ENCODE measurements around the gene HBQ1. TPM values are rescaled to one million over a fixed set of nuclear protein-coding genes. Genes with fewer than 3 reads are reported as not detected.
"Not testable (repeated sequence)": the region's sequence is repeated elsewhere in the genome, so short reads cannot be mapped to it uniquely, and the experiment has no call there.

HBQ1 gene
- total RNA-seq, 1 experiment from 2014 or later: 7.0 TPM

DNA sequence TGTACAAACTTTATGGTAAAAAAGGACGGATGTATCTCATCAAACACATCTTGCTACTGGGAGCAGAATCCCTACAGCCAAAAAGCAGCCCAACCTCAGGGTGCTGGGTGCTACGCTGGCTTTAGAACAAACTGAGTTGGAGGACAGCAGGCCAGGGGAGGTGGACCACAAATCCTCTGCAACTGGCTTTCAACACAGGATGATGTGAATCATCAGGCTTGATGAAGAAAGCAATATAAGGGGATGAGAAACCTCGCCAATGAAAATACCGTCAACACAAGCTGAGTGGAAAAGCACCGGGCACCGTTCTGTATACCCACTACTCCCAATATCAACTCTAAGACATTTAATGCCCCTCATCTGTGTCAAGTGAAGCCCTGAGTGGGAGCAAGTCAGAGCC, 14.3 kb downstream of the HBQ1 start:
- intact Hi-C loops (cut with micrococcal nuclease; ENCODE audit: unreplicated experiment): no loop called here
- Histone ChIP-seq H3K4me1 (no peaks in the 10 kb centered on the region), H3K27me3 (replicated peaks; ENCODE audit: control insufficient read depth, insufficient read depth, low read length) (no peaks in the 10 kb centered on the region), H3K9me3 (no peaks in the 10 kb centered on the region), H3K4me3 (ENCODE audit: low read depth, low read length) (no peak overlapping the region), H3K36me3 (ENCODE audit: control insufficient read depth, insufficient read depth, low read length) (peaks cover 2% of the 10 kb centered on the region)
- H3K36me3 Mint-ChIP-seq (ENCODE audit: insufficient read depth, unreplicated experiment): peaks cover 96% of the 10 kb centered on the region
- no peaks in the 10 kb centered on the region for H3K27me3 Mint-ChIP-seq (ENCODE audit: insufficient read depth, unreplicated experiment)
- no peak overlapping the region for H3K4me3 Mint-ChIP-seq (ENCODE audit: unreplicated experiment)
- no peak for DNase-seq
- H3K9me3 Mint-ChIP-seq (ENCODE audit: unreplicated experiment): no peaks in the 10 kb centered on the region
- H3K4me1 Mint-ChIP-seq (ENCODE audit: low read depth, unreplicated experiment): no peaks in the 10 kb centered on the region
- no TSS peak for BruUV-seq (replicated peaks)
- CTCF ChIA-PET: no interaction called here
- no peak overlapping the region for H3K27ac Mint-ChIP-seq (ENCODE audit: unreplicated experiment)
- POLR2A ChIA-PET: no interaction called here
- TF ChIP-seq, protein P1, sequence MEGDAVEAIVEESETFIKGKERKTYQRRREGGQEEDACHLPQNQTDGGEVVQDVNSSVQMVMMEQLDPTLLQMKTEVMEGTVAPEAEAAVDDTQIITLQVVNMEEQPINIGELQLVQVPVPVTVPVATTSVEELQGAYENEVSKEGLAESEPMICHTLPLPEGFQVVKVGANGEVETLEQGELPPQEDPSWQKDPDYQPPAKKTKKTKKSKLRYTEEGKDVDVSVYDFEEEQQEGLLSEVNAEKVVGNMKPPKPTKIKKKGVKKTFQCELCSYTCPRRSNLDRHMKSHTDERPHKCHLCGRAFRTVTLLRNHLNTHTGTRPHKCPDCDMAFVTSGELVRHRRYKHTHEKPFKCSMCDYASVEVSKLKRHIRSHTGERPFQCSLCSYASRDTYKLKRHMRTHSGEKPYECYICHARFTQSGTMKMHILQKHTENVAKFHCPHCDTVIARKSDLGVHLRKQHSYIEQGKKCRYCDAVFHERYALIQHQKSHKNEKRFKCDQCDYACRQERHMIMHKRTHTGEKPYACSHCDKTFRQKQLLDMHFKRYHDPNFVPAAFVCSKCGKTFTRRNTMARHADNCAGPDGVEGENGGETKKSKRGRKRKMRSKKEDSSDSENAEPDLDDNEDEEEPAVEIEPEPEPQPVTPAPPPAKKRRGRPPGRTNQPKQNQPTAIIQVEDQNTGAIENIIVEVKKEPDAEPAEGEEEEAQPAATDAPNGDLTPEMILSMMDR (IDR thresholded peaks at IDR 0.05; ENCODE audit: insufficient read depth in 1 of 2, low read depth in 1 of 2, low read length in 1 of 2, severe bottlenecking in 1 of 2, unreplicated experiment in 1 of 2): no peak

DNA sequence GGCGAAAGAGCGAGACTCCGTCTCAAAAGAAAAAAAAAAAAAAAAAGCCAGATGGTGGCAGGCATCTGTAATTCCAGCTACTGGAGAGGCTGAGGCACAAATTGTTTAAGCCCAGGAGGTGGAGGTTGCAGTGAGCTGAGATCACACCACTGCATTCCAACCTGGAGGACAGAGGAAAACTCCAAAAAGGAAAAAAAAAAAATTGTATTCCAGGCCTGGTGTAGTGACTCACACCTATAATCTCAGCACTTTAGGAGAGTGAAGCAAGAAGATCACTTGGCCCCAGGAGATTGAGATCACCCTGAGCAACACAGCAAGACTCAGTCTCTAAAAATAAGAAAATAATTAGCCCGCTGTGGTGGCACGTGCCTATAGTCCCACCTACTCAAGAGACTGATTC, 20.1 kb downstream of the HBQ1 start:
- TF ChIP-seq, protein P1 (IDR thresholded peaks at IDR 0.05; ENCODE audit: insufficient read depth in 1 of 2, low read depth in 1 of 2, low read length in 1 of 2, severe bottlenecking in 1 of 2, unreplicated experiment in 1 of 2): no peak
- no peaks in the 10 kb centered on the region; the same call in 1 of the 2 replicates for H3K36me3 ChIP-seq (ENCODE audit: control insufficient read depth, insufficient read depth, low read length)
- ChIA-PET POLR2A (no interaction called here), CTCF (interaction anchor here (0.7 kb wide), 1 partner anchor 166 kb away, joined by 3 read pairs; no protein-coding TSS in a partner anchor)
- H3K4me3 ChIP-seq (ENCODE audit: low read depth, low read length): no peak overlapping the region
- H3K27me3 ChIP-seq (replicated peaks; ENCODE audit: control insufficient read depth, insufficient read depth, low read length): no peaks in the 10 kb centered on the region
- DNase-seq: no peak
- no peaks in the 10 kb centered on the region for H3K9me3 ChIP-seq
- no peak overlapping the region for H3K27ac Mint-ChIP-seq (ENCODE audit: unreplicated experiment)
- H3K27me3 Mint-ChIP-seq (ENCODE audit: insufficient read depth, unreplicated experiment): no peaks in the 10 kb centered on the region
- H3K4me1 Mint-ChIP-seq (ENCODE audit: low read depth, unreplicated experiment): no peaks in the 10 kb centered on the region
- intact Hi-C loops (cut with micrococcal nuclease; ENCODE audit: unreplicated experiment): no loop called here
- H3K36me3 Mint-ChIP-seq (ENCODE audit: insufficient read depth, unreplicated experiment): peaks cover 88% of the 10 kb centered on the region
- no peaks in the 10 kb centered on the region for H3K9me3 Mint-ChIP-seq (ENCODE audit: unreplicated experiment)
- no peaks in the 10 kb centered on the region for H3K4me1 ChIP-seq
- H3K4me3 Mint-ChIP-seq (ENCODE audit: unreplicated experiment): no peak overlapping the region
- no TSS peak for BruUV-seq (replicated peaks)

DNA sequence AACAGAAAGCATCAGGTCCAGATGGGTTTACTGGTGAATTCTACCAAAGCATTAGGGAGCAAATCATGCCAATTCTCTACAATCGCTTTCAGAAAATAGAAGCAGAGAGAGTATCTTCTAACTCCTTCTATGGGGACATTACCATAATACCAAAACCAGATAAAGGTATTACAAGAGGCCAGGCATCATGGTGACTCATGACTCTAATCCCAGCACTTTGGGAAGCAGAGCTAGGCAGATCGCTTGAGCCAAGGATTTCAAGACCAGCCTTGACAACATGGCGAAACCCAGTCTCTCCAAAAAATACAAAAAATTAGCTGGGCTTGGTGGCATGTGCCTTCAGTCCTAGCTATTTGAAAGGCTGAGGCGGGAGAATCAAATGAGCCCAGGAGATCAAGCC, 23.0 kb downstream of the HBQ1 start:
- H3K4me1 ChIP-seq: no peaks in the 10 kb centered on the region
- no peaks in the 10 kb centered on the region for H3K9me3 ChIP-seq
- no TSS peak for BruUV-seq (replicated peaks)
- TF ChIP-seq, protein P1 (IDR thresholded peaks at IDR 0.05; ENCODE audit: insufficient read depth in 1 of 2, low read depth in 1 of 2, low read length in 1 of 2, severe bottlenecking in 1 of 2, unreplicated experiment in 1 of 2): no peak
- CTCF ChIA-PET: no interaction called here
- H3K36me3 Mint-ChIP-seq (ENCODE audit: insufficient read depth, unreplicated experiment): peaks cover 88% of the 10 kb centered on the region
- H3K27me3 ChIP-seq (replicated peaks; ENCODE audit: control insufficient read depth, insufficient read depth, low read length): no peaks in the 10 kb centered on the region
- intact Hi-C loops (cut with micrococcal nuclease; ENCODE audit: unreplicated experiment): no loop called here
- POLR2A ChIA-PET: no interaction called here
- H3K27ac Mint-ChIP-seq (ENCODE audit: unreplicated experiment): no peak overlapping the region
- no peak overlapping the region for H3K4me3 Mint-ChIP-seq (ENCODE audit: unreplicated experiment)
- no peak overlapping the region for H3K4me3 ChIP-seq (ENCODE audit: low read depth, low read length)
- H3K27me3 Mint-ChIP-seq (ENCODE audit: insufficient read depth, unreplicated experiment): no peaks in the 10 kb centered on the region
- no peaks in the 10 kb centered on the region for H3K9me3 Mint-ChIP-seq (ENCODE audit: unreplicated experiment)
- no peak for DNase-seq
- H3K36me3 ChIP-seq (ENCODE audit: control insufficient read depth, insufficient read depth, low read length): no peaks in the 10 kb centered on the region; the same call in 1 of the 2 replicates
- H3K4me1 Mint-ChIP-seq (ENCODE audit: low read depth, unreplicated experiment): no peaks in the 10 kb centered on the region

DNA sequence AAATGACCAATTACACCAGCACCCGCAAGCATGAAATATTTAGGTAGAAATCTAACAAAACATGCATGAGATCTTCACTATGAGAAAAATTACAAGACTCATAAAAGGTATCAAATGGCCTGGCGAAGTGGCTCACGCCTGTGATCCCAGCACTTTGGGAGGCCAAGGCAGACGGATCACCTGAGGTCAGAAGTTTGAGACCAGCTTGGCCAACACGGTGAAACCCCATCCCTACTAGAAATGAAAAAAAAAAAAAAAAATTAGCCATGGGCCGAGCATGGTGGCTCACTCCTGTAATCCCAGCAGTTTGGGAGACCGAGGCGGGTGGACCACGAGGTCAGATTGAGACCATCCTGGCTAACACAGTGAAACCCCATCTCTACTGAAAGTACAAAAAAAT, 23.8 kb downstream of the HBQ1 start:
- H3K9me3 Mint-ChIP-seq (ENCODE audit: unreplicated experiment): not testable (repeated sequence)

DNA sequence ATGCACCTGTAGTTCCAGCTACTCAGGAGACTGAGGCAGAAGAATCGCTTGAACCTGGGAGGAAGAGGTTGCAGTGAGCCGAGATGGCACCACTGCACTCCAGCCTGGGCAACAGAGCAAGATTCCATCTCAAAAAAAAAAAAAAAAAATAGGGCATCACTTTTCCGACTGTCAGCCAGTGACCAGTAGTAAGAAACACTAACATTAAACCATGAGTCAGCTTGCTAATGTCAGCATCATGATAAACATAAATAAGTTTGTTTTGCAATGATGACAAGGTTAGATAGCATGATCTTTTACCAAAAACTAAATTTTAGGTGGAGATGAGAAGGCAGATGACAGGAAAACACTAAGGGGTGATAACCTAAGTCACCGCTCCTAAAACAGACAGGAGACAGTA, 29.1 kb downstream of the HBQ1 start:
- H3K9me3 ChIP-seq; DNase-seq; H3K27me3 ChIP-seq (replicated peaks; ENCODE audit: control insufficient read depth, insufficient read depth, low read length); H3K36me3 ChIP-seq (ENCODE audit: control insufficient read depth, insufficient read depth, low read length); H3K9me3 Mint-ChIP-seq (ENCODE audit: unreplicated experiment); H3K4me3 Mint-ChIP-seq (ENCODE audit: unreplicated experiment); H3K27ac Mint-ChIP-seq (ENCODE audit: unreplicated experiment); POLR2A ChIA-PET; H3K27me3 Mint-ChIP-seq (ENCODE audit: insufficient read depth, unreplicated experiment); BruUV-seq (replicated peaks); CTCF ChIA-PET; intact Hi-C loops (cut with micrococcal nuclease; ENCODE audit: unreplicated experiment); H3K4me3 ChIP-seq (ENCODE audit: low read depth, low read length); H3K4me1 ChIP-seq; H3K4me1 Mint-ChIP-seq (ENCODE audit: low read depth, unreplicated experiment): not testable (repeated sequence)
- H3K36me3 Mint-ChIP-seq (ENCODE audit: insufficient read depth, unreplicated experiment): peaks cover 78% of the 10 kb centered on the region

More for the DNA sequence above, 23.8 kb downstream of the HBQ1 start:
- H3K4me3 Mint-ChIP-seq (ENCODE audit: unreplicated experiment); H3K27me3 Mint-ChIP-seq (ENCODE audit: insufficient read depth, unreplicated experiment); H3K9me3 ChIP-seq; POLR2A ChIA-PET; H3K27ac Mint-ChIP-seq (ENCODE audit: unreplicated experiment); intact Hi-C loops (cut with micrococcal nuclease; ENCODE audit: unreplicated experiment); BruUV-seq (replicated peaks); CTCF ChIA-PET; H3K4me1 Mint-ChIP-seq (ENCODE audit: low read depth, unreplicated experiment); H3K36me3 ChIP-seq (ENCODE audit: control insufficient read depth, insufficient read depth, low read length); H3K4me3 ChIP-seq (ENCODE audit: low read depth, low read length); DNase-seq; H3K4me1 ChIP-seq; H3K27me3 ChIP-seq (replicated peaks; ENCODE audit: control insufficient read depth, insufficient read depth, low read length): not testable (repeated sequence)
- H3K36me3 Mint-ChIP-seq (ENCODE audit: insufficient read depth, unreplicated experiment): peaks cover 87% of the 10 kb centered on the region

Measured in Caco-2 (cell line).